RWPE2 (cell line): ENCODE data around the gene FAT2.

Experiments
- ATAC-seq: fragments of 200-7000 bp; cut with Tn5 transposase; 3 replicates; pipeline ENCODE4 v1.9.1; 2021; ENCODE audit warnings: low read depth
- DNase-seq: peaks from one replicate; pipeline ENCODE4 v3.0.0-alpha.2; 2020; ENCODE audit warnings: low spot score
- H3K27ac ChIP-seq: fragments of 450-650 bp; 2 replicates; pipeline ENCODE4 v1.5.1; 2017; ENCODE audit warnings: mild to moderate bottlenecking; ENCODE audit not compliant: poor library complexity, severe bottlenecking
- H3K27me3 ChIP-seq: fragments of 250-450 bp; sonication (Bioruptor Pico); 2 replicates; pipeline ENCODE4 v1.5.1; 2021; ENCODE audit warnings: mild to moderate bottlenecking, moderate library complexity; ENCODE audit not compliant: insufficient read depth, poor library complexity, severe bottlenecking
- H3K36me3 ChIP-seq: fragments of 250-450 bp; sonication (Bioruptor Pico); 2 replicates; pipeline ENCODE4 v1.5.1; 2020; ENCODE audit warnings: low read depth, mild to moderate bottlenecking, moderate library complexity
- H3K4me1 ChIP-seq: fragments of 250-450 bp; sonication (Bioruptor Pico); 2 replicates; pipeline ENCODE4 v1.5.1; 2021; ENCODE audit warnings: mild to moderate bottlenecking, moderate library complexity; ENCODE audit not compliant: insufficient read depth, poor library complexity, severe bottlenecking
- H3K4me3 ChIP-seq: fragments of 250-450 bp; sonication (Bioruptor Pico); 2 replicates; pipeline ENCODE4 v1.5.1; 2021; ENCODE audit warnings: mild to moderate bottlenecking, moderate library complexity; ENCODE audit not compliant: severe bottlenecking
- H3K9me3 ChIP-seq: fragments of 250-450 bp; sonication (Bioruptor Pico); 2 replicates; pipeline ENCODE4 v1.5.1; 2021; ENCODE audit warnings: mild to moderate bottlenecking, moderate library complexity; ENCODE audit not compliant: severe bottlenecking
- TF ChIP-seq, protein P1 (sequence below): fragments of 450-650 bp; IDR thresholded peaks from one replicate; pipeline ENCODE4 v1.5.1; 2017; ENCODE audit warnings: mild to moderate bottlenecking, moderate library complexity; ENCODE audit not compliant: poor library complexity, severe bottlenecking

The FAT2 gene

DNA sequence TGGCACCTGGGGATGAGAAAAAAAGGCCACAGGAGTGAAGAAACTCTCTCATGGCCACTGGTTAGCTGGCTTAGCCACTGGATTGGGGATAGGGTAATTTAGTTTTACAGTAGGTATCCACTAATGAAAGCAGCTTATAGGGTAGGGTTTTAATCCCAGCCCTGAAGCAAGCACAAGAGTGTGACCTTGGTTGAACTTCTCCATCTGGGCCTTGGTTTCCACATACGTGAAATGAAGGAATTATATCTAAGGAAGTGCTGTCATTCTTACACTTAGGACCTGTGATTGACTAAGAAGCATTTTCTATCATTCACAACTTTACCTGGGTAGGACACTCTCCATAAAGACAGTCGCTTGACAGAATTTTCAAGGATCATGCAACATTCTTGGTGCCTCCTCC is 49.6 kb downstream of the FAT2 start:
- ATAC-seq = no peak
- Histone ChIP-seq H3K27me3 (no peaks in the 10 kb centered on the region), H3K36me3 (peaks cover 70% of the 10 kb centered on the region), H3K4me1 (no peaks in the 10 kb centered on the region), H3K9me3 (no peaks in the 10 kb centered on the region), H3K4me3 (no peak overlapping the region), H3K27ac (no peak overlapping the region)
- no peak for DNase-seq
- TF ChIP-seq, protein P1, sequence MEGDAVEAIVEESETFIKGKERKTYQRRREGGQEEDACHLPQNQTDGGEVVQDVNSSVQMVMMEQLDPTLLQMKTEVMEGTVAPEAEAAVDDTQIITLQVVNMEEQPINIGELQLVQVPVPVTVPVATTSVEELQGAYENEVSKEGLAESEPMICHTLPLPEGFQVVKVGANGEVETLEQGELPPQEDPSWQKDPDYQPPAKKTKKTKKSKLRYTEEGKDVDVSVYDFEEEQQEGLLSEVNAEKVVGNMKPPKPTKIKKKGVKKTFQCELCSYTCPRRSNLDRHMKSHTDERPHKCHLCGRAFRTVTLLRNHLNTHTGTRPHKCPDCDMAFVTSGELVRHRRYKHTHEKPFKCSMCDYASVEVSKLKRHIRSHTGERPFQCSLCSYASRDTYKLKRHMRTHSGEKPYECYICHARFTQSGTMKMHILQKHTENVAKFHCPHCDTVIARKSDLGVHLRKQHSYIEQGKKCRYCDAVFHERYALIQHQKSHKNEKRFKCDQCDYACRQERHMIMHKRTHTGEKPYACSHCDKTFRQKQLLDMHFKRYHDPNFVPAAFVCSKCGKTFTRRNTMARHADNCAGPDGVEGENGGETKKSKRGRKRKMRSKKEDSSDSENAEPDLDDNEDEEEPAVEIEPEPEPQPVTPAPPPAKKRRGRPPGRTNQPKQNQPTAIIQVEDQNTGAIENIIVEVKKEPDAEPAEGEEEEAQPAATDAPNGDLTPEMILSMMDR = no peak
